HG02938 (cell line): ENCODE data around the gene PARD3.
"Not testable (repeated sequence)": the region's sequence is repeated elsewhere in the genome, so short reads cannot be mapped to it uniquely, and the experiment has no call there.

ENCODE experiments used
- ATAC-seq: cut with Tn5 transposase; IDR thresholded peaks from one replicate; pipeline ENCODE4 v1.9.1; 2021; ENCODE audit warnings: mild to moderate bottlenecking, moderate library complexity; ENCODE audit not compliant: unreplicated experiment

The PARD3 gene

GRCh38 chr10:34800624-34801023 lies 14.5 kb downstream of the PARD3 start:
- no peak for ATAC-seq

- ATAC-seq, result no peak
Observed at GRCh38 chr10:34798654-34799053, 16.4 kb downstream of the PARD3 start.

GRCh38 chr10:34797155-34797554 lies 17.9 kb downstream of the PARD3 start:
- ATAC-seq, result no peak

DNA sequence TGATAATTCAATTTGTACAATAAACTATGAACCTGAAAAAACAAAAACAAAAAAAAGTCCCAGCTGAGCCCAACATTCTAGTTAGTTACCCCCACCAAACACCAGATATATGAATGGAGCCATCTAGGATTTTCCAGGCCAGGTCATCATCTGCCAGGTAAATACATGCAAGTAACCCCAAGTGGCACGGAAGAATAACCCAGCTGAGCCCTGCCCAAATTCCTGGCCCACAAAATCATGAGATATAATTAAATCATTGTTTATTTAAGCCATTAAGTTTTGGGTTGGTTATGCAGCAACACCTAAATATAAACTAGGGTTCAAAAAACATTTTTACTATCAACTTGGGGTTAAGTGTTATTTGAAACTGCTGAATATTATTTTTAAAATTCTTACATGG lies 19.0 kb downstream of the PARD3 start:
- ATAC-seq, result no peak

DNA sequence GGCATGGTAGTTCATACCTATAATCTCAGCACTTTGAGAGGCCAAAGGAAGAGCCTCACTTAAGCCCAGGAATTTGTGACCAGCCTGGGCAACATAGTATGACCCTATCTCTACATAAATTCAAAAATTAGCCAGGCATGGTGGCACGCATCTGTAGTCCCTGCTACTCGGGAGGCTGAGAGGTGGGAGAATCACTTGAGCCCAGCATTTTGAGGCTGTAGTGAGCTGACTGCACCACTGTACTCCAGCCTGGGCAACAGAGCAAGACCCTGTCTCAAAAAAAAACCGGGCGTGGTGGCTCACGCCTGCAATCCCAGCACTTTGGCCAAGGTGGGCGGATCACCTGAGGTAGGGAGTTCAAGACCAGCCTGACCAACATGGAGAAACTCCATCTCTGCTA lies 19.8 kb downstream of the PARD3 start:
- no peak for ATAC-seq

- ATAC-seq, result no peak
Observed at GRCh38 chr10:34794835-34795234, 20.3 kb downstream of the PARD3 start.

DNA sequence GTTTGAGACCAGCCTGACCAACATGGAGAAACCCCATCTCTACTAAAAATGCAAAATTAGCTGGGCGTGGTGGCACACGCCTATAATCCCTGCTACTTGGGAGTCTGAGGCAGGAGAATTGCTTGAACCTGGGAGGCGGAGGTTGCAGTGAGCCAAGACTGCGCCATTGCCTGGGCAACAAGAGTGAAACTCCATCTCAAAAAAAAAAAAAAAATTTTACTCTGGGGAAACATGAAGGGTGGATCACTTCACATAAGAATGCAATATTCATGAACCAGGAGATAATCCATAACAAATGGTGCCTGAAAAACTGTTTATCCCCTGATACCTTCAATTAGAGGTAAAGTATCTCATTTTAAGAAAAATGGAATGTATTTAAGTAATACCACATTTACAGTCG lies 21.5 kb downstream of the PARD3 start:
- ATAC-seq, result not testable (repeated sequence)

DNA sequence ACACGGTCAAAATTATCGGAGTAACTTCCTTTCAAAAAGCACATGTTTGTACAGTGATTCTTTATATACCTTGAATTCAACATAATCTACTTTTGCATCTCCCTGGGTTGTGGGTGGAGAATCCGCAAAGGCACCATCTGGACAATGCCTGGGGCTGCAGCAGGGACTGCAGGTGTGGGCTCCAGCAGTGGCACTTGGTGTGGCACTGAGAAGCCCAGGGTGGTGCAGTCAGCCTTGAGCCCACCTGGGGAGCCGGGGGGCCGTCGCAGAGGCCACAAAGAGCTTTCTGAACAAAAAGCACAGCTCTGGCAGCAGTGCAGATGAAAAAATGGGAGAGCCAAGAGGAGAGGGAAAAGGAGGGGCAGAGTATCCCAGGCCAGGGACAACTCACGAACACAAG lies 22.2 kb downstream of the PARD3 start:
- ATAC-seq, result no peak

- ATAC-seq, result no peak
Observed at GRCh38 chr10:34791947-34792346, 23.1 kb downstream of the PARD3 start.

GRCh38 chr10:34791228-34791627 lies 23.9 kb downstream of the PARD3 start:
- no peak for ATAC-seq

DNA sequence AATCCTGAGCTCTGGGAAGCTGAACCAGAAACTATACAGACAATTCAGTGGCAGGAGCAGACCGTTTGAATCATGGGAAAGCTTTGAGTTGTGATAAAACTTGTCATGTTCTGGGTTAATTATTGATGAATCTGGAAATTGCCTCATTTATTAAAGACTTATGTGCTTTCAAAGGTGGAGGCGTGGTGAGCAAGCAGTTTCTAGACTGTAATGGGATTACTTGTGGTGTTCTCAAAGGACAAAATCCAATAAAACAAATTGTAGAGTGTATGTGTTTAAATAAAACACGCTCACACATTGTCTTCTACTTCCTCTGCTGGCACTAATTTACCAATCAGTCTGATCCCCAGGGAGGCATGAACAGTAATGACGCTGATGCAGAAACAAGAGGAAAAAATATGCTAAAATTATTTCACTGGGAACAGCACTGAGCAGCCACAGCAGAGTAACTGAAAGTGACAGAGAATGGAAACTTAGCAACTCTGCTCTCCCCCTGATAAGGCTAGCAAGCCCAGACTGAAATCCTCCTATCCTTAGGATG lies 25.1 kb downstream of the PARD3 start:
- ATAC-seq, result no peak

- no peak for ATAC-seq
Observed at GRCh38 chr10:34786464-34786863, 28.6 kb downstream of the PARD3 start.

- no peak for ATAC-seq
Observed at GRCh38 chr10:34781711-34782110, 33.4 kb downstream of the PARD3 start.

GRCh38 chr10:34780818-34781380 lies 34.2 kb downstream of the PARD3 start:
- ATAC-seq, result peak; percentile 82

DNA sequence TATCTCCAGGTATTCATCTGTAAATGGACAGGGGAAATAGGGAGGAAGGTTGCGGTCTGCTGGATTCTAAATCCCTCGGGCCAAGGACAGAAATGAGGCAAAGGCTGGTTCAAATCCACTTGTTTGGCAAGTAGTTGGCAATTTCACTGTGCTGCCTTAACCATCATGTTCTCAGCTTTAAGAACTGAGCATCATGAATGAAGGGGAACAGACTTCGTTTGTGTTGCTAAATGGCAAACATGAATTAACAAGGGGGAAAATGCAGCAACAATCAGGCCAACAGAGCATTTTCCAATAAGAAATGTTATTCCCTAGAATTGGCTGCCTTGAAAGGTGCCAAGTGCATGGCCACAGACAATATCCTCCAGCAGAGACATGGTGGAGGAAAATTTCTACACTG lies 36.9 kb downstream of the PARD3 start:
- no peak for ATAC-seq

- ATAC-seq, result no peak
Observed at GRCh38 chr10:34776090-34776690, 38.9 kb downstream of the PARD3 start.

- no peak for ATAC-seq
Observed at GRCh38 chr10:34775044-34775637, 40.0 kb downstream of the PARD3 start.

DNA sequence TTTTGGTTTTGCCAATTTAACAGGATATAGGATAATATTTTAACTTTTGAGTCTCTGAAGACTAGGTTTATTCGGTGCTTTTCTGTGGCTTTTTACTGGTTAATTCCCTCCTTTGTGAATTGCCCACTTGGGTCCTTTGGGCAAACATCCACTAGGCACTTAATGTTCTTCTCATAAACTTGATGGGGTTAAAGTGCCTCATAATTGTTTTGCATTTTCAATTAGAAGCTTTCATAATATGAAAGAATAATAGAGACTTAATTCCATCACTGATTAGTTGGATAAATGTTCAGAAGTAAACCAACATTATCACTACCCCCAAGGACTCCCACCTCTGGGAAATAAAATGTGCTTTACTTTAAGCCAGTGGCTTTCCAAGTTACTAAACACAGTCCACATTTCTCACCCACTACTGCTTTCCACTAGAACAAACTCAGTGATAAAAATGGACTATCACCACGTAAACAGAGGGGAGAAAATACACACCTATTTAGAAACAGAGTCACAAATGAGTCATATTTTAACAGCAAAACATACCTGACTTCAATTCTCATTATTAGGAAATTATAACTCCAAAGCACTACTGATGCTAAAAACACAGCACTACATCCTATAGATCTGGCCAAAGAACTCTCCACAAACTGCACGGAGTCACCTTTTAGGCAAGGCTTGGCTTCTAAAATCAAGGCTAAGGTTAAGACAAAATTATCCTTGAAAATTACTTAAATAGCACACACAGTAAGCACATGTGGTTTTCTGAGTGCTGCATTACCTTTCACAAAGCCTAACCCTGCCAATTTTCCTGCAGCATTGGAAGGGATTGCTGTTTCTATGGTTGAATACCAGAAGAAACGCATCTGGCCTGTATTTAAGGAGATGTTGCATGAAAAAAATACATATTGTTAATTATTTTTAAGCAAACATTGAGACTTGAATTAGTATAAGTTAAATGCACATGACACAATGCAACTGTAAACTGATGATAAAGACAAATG lies 41.2 kb downstream of the PARD3 start:
- ATAC-seq, result no peak

DNA sequence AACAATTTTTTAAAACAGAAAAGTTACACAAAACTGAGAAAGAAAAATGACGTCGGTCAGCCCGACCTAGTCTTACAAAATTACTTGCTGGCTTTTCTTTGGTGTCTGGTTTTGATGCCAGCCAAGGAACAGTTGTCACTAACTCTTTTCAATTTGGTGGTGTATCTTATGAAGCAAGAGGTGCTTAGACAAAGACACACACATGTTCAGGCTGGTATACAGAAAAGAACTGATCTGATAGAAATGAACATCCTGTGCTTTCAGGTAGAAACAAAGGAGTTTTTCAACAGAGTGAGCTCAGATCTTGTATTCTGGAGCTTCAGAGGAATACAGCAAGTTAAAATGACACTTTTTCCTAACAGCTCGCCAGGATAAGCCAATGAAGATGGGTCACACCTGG lies 43.6 kb downstream of the PARD3 start:
- ATAC-seq, result no peak

DNA sequence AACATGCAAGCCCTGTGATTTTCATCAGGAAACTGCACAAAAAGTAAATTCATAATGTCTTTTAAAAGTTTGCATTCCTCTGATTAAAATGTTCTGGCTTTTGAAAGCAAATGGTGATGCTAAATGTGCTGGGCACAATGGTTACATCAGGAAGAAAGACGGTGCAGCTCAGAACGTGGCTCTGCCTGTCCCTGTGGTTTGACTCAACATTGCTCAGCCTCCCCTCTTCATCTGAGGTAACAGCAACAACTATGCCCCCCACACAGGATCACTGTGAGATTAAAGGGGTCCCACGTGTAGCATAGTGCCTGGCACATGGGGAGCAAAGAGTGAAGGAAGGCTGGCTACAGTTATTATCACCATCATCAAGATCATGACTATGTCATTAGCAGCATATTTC lies 44.0 kb downstream of the PARD3 start:
- no peak for ATAC-seq

DNA sequence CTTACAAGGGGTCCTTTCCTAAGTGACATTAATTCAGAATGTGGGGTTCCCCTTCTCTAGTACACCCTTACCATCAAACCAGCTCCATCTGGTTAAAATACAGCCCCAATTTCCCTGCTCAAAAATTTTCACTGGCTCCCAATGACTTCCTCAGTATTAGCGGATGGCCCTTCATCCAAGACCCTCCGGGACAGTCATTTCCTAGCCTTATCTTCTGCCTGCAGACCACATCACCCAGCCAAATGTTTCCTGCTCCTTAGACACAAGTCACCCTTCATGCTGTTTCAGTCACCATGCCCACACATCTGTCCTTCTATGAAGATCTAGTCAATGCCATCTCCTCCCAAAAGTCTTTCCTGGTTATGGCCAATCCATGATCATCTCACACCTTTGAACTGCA lies 45.2 kb downstream of the PARD3 start:
- no peak for ATAC-seq
